ENCODE results near the gene TCF12.
A peak's percentile ranks its signal among the peaks of the same experiment; 100 is the strongest.

TCF12 gene

DNA sequence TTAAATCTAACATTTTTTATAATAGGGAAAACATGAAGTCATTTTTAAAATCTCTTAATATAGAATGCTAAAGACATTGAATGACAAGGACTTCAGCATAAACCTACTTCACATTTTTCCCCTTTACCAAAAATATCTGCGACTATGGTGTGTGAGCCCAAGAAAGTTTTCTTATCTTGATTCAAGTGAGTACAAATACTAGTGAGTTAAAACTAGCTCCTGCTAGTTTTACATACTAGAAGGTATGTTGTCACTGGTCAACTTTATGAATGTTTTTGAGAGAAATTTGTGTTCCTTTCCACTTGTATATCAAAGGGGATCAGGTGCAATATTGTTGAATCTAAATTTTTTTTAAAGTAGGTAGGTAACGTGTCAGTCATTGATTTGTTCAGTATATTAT lies 305.4 kb downstream of the TCF12 start:
- intact Hi-C loops (cut with DNase I): no loop called here
- DNase-seq: no peak

DNA sequence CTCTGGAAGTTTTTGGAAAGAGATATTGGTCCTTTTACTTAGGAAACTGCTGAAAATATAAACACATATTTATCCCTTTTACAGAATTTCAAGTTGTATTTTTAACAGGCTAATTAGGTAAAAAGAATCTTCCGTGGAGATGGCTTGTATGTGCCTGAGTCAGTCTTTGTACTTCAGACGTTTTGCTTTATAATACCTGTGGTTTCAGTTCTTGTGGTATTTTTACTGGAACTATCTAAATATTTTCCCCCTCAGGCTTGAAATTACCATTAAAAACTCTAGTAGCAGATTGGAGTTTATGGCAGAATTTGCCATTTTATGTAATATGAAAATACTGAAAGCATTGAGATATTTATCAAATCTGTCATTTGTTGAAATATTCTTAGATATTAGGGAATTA lies 306.2 kb downstream of the TCF12 start:
- no peak for DNase-seq
- intact Hi-C loops (cut with DNase I): no loop called here

DNA sequence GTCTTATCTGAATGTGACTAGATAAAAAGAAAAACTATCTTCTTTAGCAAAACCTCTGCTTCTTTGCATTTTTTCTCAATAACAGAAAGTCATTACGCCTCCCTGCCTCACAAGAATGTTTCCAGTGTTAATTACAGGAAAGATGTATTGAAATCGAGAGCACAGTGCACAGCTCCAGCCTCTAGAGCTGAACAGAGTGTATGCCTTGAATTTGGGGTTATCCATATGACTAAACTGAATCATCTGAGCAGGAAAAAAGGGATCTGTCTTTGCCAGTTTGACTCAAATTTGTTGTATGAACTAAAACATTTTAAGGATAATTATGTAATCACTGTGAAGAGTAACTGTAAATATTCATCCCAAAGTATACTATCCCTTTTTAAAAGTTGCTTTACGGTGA lies 308.7 kb downstream of the TCF12 start:
- DNase-seq: no peak
- intact Hi-C loops (cut with DNase I): no loop called here

DNA sequence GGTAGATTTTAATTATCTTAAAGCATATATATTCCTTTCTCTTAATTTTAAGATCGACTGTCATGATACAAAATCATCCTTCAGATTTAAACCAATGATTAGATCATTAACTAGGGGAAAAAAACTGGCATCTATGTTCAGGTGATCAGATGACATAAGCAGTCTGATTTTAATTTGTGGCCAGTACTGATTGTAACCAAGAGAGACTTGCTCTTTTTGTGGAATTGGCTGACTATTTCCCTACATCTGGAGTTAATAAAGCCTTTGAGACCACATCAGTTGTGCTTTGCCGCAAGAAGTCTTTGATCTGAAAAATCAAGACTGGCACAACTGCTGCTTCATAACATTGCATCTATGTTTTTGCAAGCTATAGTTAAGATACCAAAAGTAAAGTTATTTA lies 309.5 kb downstream of the TCF12 start:
- no peak for DNase-seq

DNA sequence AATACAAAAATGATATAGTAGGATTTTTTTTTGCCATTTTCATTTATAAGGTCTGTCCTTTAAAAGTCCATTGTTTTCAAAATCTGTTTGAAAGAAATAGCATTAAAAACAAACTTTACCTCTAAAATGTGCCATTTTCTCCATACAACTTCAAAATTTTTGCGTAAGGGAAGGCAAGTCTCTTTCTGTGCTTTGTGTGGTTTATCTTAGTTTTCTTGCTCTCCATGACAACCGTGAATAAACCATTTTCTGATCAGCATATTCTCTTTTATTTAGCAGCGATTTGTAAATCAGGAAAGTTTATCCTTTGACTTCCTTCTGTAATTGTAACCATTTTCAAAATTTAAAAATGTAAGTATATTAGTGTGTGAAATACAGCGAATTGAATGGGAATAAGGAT lies 310.0 kb downstream of the TCF12 start:
- intact Hi-C loops (cut with DNase I): no loop called here
- DNase-seq: no peak

More for the DNA sequence above, 309.5 kb downstream of the TCF12 start:
- intact Hi-C loops (cut with DNase I): no loop called here

DNA sequence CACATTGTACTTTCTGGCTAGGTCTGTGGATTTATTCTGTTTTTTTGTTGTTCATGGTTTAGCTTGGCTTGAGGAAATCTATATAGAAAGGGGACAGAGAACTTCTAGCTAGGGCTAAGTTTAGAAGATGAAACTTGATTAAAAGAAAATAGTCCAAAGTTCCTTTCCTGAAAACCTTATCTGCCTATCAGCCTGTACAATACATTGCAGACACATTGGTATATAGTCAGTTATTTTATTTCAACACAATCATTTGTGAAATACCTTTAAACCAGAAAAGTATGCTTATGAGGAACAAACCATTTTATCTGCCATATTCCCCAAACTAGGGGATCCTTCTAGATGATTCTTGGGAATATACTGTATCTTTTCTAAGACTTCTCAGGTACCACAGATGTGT lies 310.6 kb downstream of the TCF12 start:
- intact Hi-C loops (cut with DNase I): no loop called here

DNA sequence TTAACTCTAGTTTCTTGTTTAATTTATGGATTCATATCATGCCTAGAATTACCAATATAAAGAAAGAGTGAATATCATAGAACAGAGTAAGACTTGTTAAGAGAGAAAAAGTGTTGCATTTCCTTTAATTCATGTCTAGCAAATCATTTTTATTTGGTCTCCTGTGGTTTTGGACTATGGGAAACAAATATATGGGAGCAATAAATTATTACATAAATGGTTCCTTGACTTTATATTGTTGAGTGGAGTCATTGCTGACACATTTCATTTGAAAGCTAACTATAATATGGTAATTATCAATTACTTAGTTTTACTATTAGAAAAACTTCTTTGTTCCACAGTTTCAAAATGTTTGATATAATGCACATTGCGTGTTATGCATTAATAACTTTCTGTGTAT lies 313.1 kb downstream of the TCF12 start:
- intact Hi-C loops (cut with DNase I): no loop called here
- no peak for DNase-seq

More for the DNA sequence above, 310.6 kb downstream of the TCF12 start:
- no peak for DNase-seq

DNA sequence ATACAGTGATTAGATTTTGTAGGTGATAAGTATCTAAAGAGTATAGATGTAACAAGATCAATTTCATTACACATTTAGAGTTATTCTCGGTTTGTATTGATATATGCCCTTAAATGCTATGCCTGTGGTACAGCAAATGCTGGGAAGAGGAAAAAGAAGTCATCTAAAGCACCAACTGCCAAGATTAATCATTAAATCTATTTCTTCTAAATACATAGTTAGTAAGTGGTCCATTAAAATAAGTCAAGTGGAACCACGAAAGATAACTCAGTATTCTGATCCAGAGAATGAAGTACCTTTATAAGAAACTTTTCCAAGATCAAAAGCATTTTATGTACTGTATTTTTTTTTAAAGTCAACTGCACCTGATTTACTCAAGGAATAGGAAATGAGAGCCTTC lies 315.7 kb downstream of the TCF12 start:
- intact Hi-C loops (cut with DNase I): no loop called here

DNA sequence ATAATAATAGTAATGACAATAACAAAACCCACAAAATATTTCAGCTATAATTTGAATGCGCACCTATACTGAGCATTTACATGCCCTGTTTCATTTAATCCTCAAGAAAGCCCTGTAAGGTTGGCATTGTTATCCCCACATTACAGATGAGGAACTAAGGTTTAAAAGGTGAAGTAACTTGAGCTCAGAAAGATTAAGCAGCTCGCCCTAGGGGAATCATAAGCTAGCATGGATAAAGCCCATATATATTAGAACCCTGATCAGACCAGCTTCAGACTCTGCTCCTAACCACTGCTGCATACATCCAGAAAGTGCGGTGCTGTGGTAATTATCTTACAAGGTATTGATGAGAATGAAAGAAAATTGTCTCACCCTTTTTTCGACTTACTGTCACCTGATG lies 316.7 kb downstream of the TCF12 start:
- intact Hi-C loops (cut with DNase I): no loop called here
- DNase-seq: no peak

More for the DNA sequence above, 315.7 kb downstream of the TCF12 start:
- DNase-seq: no peak

DNA sequence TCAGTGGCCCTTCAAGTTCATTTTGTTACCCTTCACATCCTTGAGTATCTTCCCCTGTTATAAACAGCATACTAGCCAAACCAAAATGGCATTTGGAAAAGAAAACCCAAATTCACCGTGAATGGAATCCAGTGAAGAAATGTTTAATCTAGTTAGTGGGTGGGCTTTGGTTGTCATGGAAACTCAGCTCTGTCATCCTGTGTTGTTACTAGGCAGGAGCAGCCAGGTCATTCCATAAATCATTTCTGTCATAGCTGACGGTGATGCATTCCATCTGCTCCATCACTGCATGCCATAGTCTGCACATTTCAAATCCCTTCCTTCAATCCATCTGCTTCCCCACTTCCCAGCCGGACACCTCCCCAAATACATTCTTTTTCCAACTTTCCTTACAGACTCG lies 317.4 kb downstream of the TCF12 start:
- DNase-seq: no peak
- intact Hi-C loops (cut with DNase I): no loop called here

DNA sequence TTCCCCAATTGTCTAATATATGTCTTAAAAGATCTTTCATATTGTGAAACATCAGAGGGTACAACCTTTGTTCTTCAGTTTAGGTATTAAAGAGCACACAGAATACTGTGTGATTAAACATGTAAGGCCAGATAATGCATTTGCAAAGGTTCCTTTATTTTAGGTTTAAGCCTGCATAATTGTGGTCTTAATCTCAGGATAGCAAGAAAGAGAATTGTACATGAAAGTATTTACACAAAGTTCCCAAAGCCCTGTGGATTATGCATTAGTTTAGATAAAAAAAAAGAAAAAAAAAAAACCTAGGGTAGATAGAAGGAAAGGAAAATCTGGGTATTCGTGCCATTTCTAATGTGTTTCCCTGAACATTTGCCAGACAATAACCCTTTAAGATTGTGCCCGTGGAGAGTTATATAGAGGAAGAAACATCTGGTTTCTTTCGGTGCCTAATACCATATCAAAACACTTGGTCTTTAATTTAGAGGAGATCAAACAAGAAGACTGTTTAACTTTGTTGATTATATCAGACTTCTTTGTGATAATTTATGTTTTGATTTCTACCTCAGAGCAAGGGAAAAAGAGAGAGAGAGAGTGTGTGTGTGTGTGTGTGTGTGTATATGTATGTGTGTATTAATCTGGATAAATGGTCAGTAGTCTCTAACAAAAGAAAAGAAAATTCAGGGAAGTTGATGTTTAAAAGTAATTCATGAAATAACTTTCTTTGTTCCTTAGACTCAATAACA lies 318.3 kb downstream of the TCF12 start:
- intact Hi-C loops (cut with DNase I): no loop called here
- DNase-seq: no peak

DNA sequence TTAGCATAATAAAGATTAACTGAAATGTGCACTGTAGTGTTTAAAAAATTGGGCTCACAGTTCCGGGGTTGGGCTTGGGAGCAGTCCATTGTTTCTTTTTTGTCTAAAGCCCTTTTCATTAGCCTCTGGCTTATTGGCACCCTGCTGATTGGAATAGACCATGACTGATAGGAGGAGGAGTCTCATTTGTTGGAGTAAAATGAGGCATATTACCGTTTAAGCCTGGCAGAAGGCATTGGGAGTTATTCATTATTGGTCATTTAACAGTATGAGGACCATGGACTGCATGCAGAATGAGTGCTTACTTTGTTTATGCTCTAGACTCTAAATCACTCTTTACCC lies 318.8 kb downstream of the TCF12 start:
- DNase-seq: peak in 1 of 10 donors; percentile 15
- intact Hi-C loops (cut with DNase I): no loop called here

DNA sequence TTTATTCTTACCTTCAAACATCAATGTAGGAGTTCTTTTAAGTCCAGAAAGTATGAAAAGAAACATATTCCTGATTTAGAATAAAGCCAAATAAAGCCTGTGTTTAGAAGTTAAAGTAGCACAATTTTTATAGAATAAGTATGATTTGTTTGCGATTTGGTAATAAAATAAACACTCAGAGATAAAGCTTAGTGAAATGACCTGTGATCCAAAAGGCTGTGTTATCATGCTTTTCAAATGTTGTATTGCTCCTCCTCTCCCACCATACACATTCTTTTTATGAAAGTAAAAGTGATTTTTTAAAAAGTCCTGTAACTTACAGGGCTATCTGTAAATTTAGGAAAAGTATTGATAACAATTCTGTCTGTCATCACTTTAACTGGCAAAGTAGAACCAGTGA lies 319.2 kb downstream of the TCF12 start:
- no peak for DNase-seq
- intact Hi-C loops (cut with DNase I): no loop called here

DNA sequence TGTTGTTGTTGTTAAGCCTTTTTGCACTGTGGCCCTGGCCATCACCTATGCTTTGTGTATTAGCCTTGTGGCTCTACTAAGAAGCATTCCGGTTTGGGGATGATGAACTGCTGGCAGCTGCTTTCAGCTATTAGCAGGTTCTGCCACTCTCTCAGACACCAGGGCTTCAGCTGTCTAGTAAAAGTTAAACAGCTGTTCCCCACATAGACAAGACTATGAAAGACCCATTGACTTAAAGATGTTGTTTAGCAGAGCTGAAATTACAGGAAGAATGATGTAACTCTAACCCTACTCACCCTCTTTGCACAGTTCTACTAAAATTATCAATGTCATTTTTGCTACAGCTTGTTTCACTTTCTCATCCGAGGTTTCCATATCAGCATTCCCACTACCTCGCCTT lies 326.7 kb downstream of the TCF12 start:
- intact Hi-C loops (cut with DNase I): no loop called here
- DNase-seq: no peak

DNA sequence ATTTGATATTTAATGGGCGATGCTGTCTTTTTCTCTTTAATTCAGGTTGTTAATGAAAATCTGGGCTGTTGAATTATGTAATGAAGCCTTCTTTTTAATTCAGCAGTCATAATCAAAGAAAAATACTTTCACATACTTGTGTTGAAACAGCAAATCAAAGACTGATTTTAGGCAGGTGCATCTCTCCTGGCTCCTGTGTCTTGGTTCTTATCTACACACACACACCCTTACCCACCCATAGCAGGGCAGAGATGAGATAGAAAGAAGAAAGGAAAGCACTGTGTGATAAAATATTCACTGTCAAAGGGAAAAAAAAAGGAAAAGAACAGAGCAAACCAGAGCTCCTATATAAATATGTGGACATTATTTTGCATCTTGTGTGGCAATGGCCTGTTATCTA lies 327.3 kb downstream of the TCF12 start:
- intact Hi-C loops (cut with DNase I): no loop called here
- DNase-seq: no peak

DNA sequence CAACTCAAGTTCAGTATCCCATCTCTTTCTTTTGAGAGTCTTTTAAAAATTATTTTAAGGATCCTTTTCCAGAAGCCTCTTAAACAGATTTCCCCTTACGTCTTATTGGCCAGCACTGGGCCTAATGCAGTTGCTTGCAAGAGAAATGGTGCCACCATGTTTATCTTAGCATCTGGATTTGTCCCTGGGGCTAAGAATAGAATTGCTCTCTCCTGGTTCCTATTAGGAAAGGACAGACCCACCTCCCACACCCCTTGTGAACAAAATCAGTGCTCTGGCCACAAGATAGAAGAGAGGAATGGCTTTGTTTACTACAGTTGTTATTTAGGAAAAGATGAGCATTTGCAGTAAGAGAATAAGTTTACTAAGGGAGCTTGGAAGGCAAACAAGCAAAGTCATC lies 329.6 kb downstream of the TCF12 start:
- intact Hi-C loops (cut with DNase I): no loop called here
- no peak for DNase-seq

DNA sequence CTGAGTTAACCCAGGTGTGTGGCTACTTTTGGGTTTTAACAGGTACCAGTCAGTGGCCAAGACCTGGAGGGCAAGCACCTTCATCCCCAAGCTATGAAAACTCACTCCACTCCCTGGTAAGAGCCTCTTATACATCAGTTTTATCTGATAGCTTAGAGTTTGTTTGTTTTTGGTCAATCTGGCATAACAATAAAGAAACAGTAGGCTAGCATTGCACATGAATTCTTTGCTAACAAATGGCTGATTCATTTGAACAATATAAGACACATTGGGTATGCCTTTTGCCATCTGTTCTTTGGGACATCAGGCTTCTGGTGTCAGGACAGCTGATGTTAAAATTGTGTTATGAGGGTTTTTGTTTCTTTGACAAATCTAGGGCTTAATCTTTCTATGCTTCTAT lies 332.9 kb downstream of the TCF12 start:
- intact Hi-C loops (cut with DNase I): no loop called here
- DNase-seq: no peak

DNA sequence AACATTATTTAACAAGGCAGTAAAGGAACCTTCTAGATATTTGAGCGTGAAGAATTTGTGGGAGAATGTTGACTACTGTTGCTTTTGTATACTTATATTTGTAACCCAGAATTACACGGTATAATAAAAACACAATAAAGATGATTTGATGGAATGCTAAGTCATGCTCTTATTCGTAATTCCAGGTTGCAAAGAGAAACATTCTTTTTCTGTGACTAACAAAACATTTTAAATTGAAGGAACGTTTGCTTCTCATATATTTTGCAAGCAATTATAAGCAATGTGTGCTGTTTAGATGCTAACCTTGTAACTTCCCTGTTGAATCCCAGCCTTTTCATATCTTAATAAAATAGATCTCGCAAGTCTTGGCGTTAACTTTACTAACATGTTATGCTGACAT lies 333.5 kb downstream of the TCF12 start:
- DNase-seq: no peak
- intact Hi-C loops (cut with DNase I): no loop called here

DNA sequence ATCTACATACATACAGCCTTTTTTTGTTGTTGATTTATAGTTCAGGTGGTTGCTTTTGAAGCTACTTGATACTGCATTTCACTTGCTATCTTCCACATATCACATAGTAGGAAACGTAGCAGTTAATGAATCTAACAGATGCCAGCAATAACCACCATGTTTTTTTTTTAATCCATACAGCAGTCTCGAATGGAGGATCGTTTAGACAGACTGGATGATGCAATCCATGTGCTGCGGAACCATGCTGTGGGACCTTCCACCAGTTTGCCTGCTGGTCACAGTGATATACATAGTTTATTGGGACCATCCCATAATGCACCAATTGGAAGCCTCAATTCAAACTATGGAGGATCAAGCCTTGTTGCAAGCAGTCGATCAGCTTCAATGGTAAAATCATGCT lies 334.6 kb downstream of the TCF12 start:
- intact Hi-C loops (cut with DNase I): no loop called here
- no peak for DNase-seq

DNA sequence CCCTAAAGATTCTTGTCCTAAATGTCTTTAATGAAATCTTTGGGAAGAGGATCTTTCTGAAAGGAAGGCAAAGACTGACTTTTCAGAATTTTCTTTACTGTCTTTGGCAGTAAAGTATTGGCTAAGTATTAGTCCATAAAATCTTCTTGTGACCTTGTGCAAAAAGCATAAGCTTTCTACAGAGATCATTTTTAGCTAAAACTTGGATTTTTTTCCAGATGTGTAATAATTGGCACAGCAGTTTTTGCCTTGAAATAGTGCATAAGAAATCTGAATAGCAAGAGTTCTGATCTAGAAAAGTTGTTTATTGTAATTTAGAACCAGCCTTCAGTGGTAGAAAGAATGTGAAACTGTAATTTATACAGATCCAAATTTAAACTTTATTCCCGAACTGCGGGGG lies 335.1 kb downstream of the TCF12 start:
- intact Hi-C loops (cut with DNase I): no loop called here
- DNase-seq: no peak

DNA sequence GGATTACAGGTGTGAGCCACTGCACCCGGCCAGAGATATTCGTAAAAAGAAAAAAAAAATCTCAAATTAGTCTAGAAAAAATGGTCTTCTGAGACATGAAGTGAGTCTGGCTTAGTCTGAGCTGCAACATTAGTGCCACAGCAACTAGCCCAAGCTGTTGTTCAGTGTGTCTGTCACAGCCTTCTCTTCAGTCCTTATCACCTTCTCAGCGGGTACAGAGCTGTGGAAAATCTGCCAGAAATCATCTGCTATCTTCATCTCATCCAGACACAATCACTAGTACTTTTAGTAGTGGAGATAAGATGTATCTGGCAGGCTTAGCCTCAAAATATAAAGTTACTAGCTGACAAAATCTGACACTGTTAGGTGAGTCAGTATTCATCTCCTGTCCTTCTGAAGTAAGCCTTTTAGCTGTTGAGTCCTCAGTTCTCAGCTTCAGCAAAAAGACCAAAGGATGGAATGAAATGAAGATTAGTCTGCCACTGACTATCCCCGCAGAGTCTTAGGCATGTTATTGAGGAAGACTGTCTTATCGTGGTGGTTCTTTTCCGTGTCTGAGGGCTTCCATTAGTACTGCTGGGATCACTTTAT lies 337.4 kb downstream of the TCF12 start:
- intact Hi-C loops (cut with DNase I): no loop called here

DNA sequence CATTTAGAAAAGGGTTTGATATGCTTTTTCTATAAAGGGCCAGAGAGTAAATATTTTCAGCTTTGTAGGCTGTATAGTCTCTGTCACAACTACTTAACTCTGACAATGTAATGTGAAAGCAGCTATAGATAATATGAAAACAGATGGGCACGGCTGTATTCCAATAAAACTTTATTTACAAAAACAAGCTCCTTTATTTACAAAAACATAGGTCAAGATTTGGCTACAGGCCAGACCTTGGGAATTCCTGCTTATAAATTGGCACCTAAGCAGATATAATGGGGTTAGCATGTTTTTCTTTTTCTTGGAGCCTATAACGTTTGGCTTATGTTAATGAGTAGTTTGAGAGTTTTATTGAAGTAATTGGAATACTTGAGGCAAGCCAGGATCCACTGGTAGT lies 338.5 kb downstream of the TCF12 start:
- no peak for DNase-seq

More for the DNA sequence above, 337.4 kb downstream of the TCF12 start:
- no peak for DNase-seq

DNA sequence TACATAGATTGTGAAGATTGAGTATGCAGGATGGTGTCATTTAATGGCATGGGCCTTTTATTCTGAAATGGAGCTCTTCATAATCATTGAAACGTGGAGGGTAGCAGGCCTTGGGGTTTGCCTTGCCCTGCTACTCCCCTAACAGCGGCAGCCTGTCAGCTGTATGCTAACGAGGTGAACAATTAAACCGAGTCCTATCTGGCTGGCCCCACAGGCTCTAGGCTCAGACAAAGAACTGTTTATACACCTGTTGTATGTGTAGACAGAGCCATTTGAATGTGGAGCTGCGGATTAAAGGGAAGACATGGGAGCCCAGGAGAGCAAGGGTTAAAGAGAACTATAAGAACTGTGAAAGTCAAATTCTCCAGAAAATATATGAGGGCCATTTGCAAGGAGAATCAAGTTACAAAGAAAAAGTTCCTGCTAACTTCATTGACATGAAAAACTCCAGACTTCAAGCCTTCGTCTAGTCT lies 341.2 kb downstream of the TCF12 start:
- no peak for DNase-seq
- intact Hi-C loops (cut with DNase I): no loop called here

More for the DNA sequence above, 338.5 kb downstream of the TCF12 start:
- intact Hi-C loops (cut with DNase I): no loop called here
